Lower lobe of right lung (tissue), 2 donors: Measurements from ENCODE around the gene C2. TPM values are rescaled to one million over a fixed set of nuclear protein-coding genes. Genes with fewer than 3 reads are reported as not detected.

Experiments used
- ATAC-seq, 2 donors: fragments of 200-7000 bp; cut with Tn5 transposase; one replicate each; pipeline ENCODE4 v1.9.1; 2020 to 2022; ENCODE audit warnings: mild to moderate bottlenecking in 2 of 2, moderate library complexity in 2 of 2
- DNase-seq: peaks from one replicate; pipeline ENCODE4 v3.0.0-alpha.2; 2020
- H3K27ac ChIP-seq: fragments of 200-600 bp; one replicate; pipeline ENCODE4 v1.8.0; 2022
- H3K27me3 ChIP-seq: fragments of 200-600 bp; one replicate; pipeline ENCODE4 v1.8.0; 2022; ENCODE audit warnings: low read depth
- H3K36me3 ChIP-seq: fragments of 200-600 bp; one replicate; pipeline ENCODE4 v1.8.0; 2022; ENCODE audit warnings: mild to moderate bottlenecking
- H3K4me1 ChIP-seq: fragments of 200-600 bp; one replicate; pipeline ENCODE4 v1.8.0; 2022
- H3K4me3 ChIP-seq: fragments of 200-600 bp; one replicate; pipeline ENCODE4 v1.8.0; 2022; ENCODE audit warnings: mild to moderate bottlenecking
- H3K9me3 ChIP-seq: fragments of 200-600 bp; one replicate; pipeline ENCODE4 v1.8.0; 2022
- intact Hi-C: fragments of 100-400 bp; cut with DNase I; formaldehyde crosslinking; loops from one replicate; pipeline ENCODE4 v1.11.0; 2022
- total RNA-seq: library from RNA; stranded (reverse); fragmentation: NEBNext Ultra II Directional; extraction: Animal tissue kit (Norgen Biotek cat#: 25700); gene quantifications from one replicate; pipeline ENCODE4 v1.2.1, GENCODE V29; 2021
- TF ChIP-seq, protein P1 (sequence below): fragments of 200-600 bp; IDR thresholded peaks from one replicate; pipeline ENCODE4 v1.8.0; 2022; ENCODE audit warnings: antibody characterized with exemption, mild to moderate bottlenecking
- donor health status: DM: no; HTN: yes; CAD: no; lungs with severe emphysema.

The C2 gene
- total RNA-seq, 1 donor from 2014 or later = 311 TPM

DNA sequence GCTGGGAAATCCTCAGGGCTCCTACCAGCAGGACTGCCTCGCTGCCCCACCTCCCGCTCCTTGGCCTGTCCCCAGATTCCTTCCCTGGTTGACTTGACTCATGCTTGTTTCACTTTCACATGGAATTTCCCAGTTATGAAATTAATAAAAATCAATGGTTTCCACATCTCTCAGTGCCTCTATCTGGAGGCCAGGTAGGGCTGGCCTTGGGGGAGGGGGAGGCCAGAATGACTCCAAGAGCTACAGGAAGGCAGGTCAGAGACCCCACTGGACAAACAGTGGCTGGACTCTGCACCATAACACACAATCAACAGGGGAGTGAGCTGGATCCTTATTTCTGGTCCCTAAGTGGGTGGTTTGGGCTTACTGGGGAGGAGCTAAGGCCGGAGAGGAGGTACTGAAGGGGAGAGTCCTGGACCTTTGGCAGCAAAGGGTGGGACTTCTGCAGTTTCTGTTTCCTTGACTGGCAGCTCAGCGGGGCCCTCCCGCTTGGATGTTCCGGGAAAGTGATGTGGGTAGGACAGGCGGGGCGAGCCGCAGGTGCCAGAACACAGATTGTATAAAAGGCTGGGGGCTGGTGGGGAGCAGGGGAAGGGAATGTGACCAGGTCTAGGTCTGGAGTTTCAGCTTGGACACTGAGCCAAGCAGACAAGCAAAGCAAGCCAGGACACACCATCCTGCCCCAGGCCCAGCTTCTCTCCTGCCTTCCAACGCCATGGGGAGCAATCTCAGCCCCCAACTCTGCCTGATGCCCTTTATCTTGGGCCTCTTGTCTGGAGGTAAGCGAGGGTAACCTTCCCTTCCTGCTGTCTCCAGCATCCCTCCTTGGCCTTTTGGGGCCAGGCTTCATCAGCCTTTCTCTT, 18.2 kb downstream of the C2 start, which contains the start of gene CFB:
Gene CFB (plus strand): TSS at position 589 of the 863 bp plus-strand sequence. CDS start 127 bp downstream, at position 716.
- ATAC-seq (peak; percentile 87 to 89), DNase-seq (peak; percentile 80)
- Histone ChIP-seq H3K27ac (peak within 1 kb of the TSS; percentile 87), H3K9me3 (no peaks in the 10 kb centered on the region), H3K27me3 (no peaks in the 10 kb centered on the region), H3K4me1 (peaks cover 20% of the 10 kb centered on the region), H3K4me3 (peak within 1 kb of the TSS; percentile 39), H3K36me3 (peaks cover 42% of the 10 kb centered on the region)
- TF ChIP-seq, protein P1, sequence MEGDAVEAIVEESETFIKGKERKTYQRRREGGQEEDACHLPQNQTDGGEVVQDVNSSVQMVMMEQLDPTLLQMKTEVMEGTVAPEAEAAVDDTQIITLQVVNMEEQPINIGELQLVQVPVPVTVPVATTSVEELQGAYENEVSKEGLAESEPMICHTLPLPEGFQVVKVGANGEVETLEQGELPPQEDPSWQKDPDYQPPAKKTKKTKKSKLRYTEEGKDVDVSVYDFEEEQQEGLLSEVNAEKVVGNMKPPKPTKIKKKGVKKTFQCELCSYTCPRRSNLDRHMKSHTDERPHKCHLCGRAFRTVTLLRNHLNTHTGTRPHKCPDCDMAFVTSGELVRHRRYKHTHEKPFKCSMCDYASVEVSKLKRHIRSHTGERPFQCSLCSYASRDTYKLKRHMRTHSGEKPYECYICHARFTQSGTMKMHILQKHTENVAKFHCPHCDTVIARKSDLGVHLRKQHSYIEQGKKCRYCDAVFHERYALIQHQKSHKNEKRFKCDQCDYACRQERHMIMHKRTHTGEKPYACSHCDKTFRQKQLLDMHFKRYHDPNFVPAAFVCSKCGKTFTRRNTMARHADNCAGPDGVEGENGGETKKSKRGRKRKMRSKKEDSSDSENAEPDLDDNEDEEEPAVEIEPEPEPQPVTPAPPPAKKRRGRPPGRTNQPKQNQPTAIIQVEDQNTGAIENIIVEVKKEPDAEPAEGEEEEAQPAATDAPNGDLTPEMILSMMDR = no peak
- intact Hi-C loops = no loop called here

DNA sequence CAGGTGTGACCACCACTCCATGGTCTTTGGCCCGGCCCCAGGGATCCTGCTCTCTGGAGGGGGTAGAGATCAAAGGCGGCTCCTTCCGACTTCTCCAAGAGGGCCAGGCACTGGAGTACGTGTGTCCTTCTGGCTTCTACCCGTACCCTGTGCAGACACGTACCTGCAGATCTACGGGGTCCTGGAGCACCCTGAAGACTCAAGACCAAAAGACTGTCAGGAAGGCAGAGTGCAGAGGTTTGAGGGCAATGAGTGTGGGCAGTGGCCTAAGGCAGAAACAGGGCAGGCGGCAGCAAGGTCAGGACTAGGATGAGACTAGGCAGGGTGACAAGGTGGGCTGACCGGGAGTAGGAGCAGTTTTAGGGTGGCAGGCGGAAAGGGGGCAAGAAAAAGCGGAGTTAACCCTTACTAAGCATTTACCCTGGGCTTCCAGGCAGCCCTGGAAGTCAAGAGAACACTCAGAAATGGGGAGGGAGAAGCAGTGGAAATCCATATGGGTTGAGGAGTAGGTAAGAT, 18.9 kb downstream of the C2 start:
- Histone ChIP-seq H3K36me3 (peaks cover 47% of the 10 kb centered on the region), H3K4me1 (peaks cover 20% of the 10 kb centered on the region), H3K27ac (peak overlapping the region; percentile 87), H3K27me3 (no peaks in the 10 kb centered on the region), H3K4me3 (peak overlapping the region; percentile 39), H3K9me3 (no peaks in the 10 kb centered on the region)
- DNase-seq (no peak), ATAC-seq (peak; percentile 3 to 4)
- intact Hi-C loops = no loop called here
- TF ChIP-seq, protein P1 = no peak

DNA sequence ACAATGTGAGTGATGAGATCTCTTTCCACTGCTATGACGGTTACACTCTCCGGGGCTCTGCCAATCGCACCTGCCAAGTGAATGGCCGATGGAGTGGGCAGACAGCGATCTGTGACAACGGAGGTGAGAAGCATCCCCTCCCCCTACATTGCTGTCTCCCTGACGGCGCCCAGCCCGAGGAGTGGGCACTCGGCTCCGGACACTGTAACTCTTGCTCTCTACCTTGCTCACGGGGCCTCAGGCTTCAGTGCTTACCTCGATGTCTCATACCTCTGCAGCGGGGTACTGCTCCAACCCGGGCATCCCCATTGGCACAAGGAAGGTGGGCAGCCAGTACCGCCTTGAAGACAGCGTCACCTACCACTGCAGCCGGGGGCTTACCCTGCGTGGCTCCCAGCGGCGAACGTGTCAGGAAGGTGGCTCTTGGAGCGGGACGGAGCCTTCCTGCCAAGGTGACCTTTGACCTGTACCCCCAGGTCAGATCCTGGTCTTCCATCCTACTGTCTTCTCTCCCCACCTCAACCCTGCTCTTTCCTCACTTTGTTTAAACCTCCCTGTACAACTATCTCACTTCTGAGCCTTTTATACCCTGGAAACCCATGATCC, 19.7 kb downstream of the C2 start:
- peaks cover 20% of the 10 kb centered on the region for H3K4me1 ChIP-seq
- intact Hi-C loops = no loop called here
- TF ChIP-seq, protein P1 = no peak
- H3K27ac ChIP-seq = no peak overlapping the region
- H3K4me3 ChIP-seq = peak overlapping the region; percentile 39
- ATAC-seq (no peak), DNase-seq (no peak)
- no peaks in the 10 kb centered on the region for H3K9me3 ChIP-seq
- peaks cover 54% of the 10 kb centered on the region for H3K36me3 ChIP-seq
- no peaks in the 10 kb centered on the region for H3K27me3 ChIP-seq

DNA sequence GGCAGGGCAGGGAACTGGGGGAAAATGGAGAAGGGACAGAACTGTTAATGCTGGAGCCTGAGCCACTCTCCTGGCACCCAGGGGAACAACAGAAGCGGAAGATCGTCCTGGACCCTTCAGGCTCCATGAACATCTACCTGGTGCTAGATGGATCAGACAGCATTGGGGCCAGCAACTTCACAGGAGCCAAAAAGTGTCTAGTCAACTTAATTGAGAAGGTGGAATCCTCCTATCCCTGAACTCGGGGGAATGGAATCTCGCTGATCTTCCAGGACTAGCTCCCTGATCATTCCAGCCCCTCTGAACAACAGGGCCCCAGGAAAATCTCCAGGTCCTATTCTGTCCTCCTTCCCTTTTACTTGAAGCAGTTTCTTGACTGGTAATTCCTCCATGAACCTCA, 20.3 kb downstream of the C2 start:
- intact Hi-C loops = no loop called here
- no peak for ATAC-seq
- Histone ChIP-seq H3K36me3 (peaks cover 59% of the 10 kb centered on the region), H3K9me3 (no peaks in the 10 kb centered on the region), H3K27me3 (no peaks in the 10 kb centered on the region), H3K4me3 (no peak overlapping the region), H3K27ac (no peak overlapping the region), H3K4me1 (peaks cover 20% of the 10 kb centered on the region)
- TF ChIP-seq, protein P1 = no peak
- no peak for DNase-seq

DNA sequence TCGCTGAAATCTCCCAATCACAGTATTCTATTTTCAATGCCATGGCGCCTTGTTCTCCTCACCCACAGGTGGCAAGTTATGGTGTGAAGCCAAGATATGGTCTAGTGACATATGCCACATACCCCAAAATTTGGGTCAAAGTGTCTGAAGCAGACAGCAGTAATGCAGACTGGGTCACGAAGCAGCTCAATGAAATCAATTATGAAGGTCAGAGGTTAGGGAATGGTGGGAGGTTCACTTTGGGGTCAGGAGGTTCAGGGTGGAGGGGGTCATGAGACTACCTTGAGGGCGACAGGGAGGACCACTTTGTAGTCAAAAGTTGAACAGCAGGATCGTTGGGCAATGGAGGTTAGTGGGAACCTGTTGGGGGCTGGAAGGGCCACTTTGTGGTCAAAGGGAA, 20.8 kb downstream of the C2 start:
- intact Hi-C loops = no loop called here
- Histone ChIP-seq H3K27me3 (no peaks in the 10 kb centered on the region), H3K27ac (no peak overlapping the region), H3K9me3 (no peaks in the 10 kb centered on the region), H3K4me1 (peaks cover 20% of the 10 kb centered on the region), H3K36me3 (peaks cover 59% of the 10 kb centered on the region), H3K4me3 (no peak overlapping the region)
- no peak for ATAC-seq
- TF ChIP-seq, protein P1 = no peak
- no peak for DNase-seq
